ENCODE data around the gene KCNA10.

The KCNA10 gene

GRCh38 chr1:110519125-110519810 lies at the start of gene KCNA10:
Gene KCNA10, minus strand, starts transcription at chr1:110519175. Its CDS starts 388 bp downstream, at chr1:110518787.
- no peak for DNase-seq

DNA sequence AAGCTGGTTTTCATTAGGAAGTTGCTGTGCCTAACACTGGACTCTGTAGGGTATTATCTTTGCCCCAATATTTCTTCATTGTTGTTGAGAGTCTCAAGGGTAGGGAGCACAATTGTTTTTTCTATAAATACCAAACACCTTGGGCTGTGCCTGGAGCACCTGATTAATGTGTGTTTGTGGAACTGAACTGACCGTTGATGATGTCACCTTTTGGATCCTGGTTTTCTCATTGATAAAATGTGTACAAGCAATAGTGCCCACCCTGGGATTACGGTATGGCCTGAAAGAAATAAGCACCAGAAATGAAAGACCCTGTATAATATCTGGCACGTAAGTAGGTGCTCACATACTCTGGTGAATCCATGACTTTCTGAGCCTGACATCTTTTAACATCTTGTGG lies 47.9 kb upstream of the KCNA10 start:
- no peak for DNase-seq

DNA sequence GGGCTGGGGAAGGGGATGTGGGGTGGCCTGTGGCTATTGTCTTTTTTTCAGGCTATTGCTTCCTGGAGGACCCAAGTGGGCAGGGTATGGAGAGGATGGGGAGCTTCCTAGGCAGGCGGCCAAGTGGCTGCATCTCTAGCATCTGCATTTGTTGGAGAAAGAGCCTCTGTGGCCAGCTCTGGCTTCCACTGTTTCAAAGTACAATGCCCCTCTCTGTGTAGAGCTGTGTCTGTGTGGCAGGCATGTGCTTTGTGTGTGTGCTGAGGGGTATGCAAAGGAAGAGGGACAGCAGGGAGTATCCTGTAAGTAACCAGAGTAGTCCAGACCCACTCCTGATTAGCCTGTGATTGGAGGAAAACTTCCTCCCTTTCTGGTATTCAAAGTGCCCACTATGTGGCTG lies 46.6 kb upstream of the KCNA10 start:
- DNase-seq = no peak

DNA sequence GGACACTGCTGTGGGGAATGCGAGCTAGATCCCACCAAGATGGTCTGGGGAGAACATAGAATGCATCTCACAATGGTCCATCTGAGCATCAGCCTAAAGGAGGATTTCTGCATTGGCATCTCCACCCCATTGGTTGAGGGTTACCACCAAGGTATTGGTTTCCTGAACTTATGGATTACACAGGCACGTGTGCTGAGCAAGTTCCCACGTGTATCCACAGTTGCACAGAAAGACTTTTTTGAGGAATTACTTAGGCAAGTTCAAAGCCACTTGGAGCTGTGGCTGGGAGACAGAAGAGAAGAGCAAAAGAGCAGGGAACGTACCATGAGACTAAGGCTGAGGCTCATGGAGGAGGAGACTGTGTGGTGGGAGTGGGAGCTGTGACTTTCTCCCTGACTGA lies 44.1 kb upstream of the KCNA10 start:
- DNase-seq = no peak

GRCh38 chr1:110561596-110561995 lies 42.6 kb upstream of the KCNA10 start:
- DNase-seq = no peak

DNA sequence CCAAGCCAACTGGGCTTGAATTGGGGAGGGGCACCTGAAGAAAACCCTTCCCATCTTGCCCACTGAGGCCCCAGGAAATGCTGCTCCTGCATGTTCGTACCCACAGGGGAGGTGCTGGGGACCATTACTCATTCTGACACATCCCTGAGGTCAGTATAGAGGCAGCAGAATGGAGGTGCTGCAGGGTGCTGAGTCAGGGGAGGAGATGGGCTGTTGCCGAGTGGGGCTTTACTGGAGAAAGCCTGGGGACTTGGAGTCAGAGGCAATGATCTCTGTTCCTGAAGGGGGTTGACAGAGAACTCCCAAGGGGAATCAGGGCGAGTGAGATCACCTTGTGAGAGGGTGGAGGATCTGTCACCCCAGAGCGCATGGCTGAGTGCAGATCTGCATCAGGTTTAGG lies 40.2 kb upstream of the KCNA10 start:
- no peak for DNase-seq

DNA sequence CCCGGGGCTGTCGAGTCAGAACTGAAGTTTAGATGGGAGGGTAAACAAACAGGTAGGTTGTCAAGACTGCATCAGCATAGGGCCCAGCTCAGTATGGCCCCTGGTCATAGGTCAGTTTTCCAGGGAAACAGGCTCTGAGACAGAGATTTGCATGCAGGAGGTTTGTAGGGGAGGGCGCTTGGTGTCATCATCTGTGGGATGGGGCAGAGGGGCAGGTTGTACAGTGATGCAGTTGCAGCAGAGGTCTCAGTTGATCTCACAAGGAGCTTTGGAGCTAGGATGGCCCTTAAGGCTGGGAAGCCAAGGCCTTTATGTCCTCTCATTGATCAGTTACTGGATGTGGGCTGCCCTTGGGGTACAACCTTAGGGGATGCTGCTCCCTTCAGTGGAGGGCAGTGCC lies 38.5 kb upstream of the KCNA10 start:
- no peak for DNase-seq

DNA sequence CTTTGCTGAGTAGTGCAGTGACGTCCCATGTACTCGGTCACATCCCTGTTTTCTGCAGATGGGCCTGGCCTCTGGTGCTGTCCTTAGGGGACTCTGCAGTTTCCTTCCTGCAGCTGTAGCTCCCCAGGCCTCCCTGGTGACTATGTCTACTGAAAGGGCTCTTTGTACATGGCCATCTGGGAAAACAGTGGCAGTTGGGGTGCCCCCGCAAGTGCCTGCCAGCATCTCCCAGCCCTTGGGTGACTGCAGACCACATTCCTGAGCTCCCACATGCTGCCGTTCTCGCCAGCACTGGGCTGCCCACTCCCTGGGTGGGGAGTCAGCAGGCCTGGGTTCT lies 37.5 kb upstream of the KCNA10 start:
- no peak for DNase-seq

DNA sequence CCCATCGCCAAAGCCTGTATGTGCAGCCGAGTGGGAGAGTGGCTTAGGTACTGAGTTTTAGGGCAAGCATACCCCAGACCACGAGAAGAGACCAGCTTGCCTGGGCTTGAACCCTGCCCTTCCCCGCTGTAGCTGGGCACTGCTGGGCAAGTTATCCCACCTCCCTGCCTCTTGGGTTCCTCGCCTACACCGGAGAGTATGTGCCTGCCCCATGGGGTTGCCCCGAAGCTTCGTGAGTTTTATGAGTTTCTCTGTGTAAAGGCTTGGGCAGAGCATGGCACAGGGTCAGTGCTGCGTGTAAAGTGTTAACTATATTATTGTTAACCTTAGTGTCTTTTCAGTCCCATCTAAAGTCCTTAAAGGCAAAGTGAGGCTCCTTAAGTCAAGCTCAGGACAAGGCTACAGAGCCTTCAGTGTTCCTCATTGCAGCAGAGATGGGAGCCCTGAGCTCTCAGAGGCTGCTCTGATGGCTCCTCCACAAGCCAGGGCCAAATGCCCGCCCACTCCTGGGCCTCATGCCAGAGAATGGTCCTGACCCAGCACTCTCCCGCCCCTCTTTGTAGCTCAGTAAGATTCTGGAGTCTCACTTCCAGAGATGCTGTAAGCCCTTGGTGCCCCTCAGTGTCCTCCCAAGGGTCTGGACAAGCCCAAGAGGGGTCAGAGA lies 37.0 kb upstream of the KCNA10 start:
- DNase-seq = peak; percentile 50

GRCh38 chr1:110554871-110555801 lies 36.2 kb upstream of the KCNA10 start:
- no peak for DNase-seq

DNA sequence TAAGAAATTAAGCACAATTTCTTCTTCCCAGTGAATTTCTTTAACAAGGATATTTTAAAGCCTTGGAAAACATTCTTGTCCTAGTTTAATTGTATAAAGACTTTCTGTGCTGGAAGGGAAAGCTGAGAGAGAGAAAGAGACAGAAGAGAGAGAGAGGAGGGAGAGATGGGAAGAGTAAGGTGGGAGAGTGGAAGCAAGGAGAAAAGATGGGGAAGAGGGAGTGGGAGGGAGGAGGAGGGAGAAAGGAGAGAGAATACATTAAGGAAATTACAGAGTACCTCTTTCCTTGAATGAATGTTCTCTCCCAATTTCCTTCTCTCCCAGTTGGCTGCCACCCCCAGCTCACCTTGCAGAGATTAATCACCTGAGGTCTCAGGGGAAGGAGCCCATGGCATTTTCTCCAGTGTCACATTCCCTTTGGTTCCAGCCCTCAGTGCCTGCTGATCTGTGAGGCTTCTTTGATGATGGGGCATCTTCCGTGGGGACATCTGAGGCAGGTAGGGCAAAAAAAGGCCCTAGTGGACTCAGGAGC lies 32.4 kb upstream of the KCNA10 start:
- no peak for DNase-seq

- DNase-seq = no peak
Observed at GRCh38 chr1:110549831-110550230, 30.9 kb upstream of the KCNA10 start.

GRCh38 chr1:110548381-110548780 lies 29.4 kb upstream of the KCNA10 start:
- no peak for DNase-seq

DNA sequence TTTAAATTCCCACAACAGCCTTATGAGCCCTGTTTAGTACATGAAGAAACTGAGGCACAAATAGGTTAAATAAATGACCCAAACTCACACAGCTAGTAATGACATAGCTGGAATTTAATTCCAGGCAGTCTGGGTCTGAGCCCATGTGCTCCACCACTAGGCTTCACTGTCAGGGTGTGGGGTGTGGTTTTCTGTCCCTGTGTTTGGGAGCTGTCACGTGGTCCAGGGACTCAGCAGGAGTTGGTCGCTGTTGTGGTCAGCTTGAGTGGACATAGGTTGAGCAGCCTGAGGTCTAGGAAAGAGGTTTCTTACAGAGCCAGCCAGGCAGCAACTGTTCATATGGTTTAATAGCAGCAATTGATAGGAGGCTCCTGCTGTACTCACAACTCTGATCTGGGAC lies 28.0 kb upstream of the KCNA10 start:
- DNase-seq = no peak

- no peak for DNase-seq
Observed at GRCh38 chr1:110545492-110545891, 26.5 kb upstream of the KCNA10 start.

DNA sequence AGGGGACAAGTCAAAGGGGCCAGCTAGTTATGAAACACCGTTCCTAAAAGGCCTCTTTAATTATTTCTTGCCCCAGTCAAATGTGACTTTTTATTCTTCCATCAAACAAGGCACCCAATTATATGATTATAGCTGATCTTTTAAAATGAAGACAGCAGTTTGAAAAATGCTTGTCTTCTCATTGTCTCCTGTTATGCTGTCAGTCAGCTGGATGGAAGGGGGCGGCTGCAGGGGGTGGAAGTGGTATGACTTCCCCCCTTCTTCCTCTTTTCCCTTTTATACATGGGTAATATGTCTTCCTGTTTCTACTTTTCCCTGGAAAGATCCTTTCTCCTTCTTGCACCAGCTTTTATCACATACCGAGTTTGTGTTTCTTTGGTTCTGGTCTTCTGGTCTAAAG lies 25.8 kb upstream of the KCNA10 start:
- DNase-seq = no peak

DNA sequence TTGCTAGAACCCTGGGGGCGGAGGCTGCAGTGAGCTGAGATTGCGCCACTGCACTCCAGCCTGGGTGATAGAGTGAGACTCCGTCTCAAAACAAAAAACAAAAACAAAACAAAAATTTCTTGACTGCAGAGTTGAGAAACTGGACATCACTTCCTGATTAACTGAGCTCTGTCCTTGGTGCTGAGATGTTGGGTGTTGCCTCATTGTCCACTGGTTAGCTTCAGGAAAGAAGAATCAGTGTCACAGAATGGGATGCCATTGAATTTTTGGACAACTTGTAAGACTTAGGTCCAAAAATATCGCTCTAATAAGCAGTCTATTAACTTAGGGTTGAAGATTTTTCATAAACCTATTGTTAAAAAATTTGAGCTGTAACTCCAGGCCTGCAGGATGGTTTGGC lies 23.8 kb upstream of the KCNA10 start:
- no peak for DNase-seq

DNA sequence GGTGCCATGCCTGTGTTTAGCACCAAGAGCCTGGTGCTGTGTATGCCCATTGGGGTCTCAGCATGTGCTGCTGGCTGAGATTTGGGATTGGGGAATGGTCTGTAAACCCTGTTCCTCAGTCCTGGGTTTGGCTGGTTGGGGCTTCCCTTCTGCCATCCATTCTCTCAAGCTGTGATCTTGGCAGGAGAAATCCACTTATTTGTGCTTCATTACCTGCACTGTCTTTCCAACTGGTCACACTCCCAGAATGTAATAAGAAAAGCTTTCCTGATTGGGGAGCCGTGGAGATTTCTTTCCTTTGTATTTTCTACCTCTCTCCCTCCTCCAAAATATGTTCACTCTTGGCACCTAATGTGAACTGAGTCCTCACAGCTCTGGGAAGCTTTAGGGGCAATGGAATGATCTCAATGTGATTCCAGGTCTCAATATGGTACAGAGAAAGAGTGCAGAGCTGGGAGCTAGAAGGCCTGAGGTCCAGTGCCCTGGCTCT lies 23.0 kb upstream of the KCNA10 start:
- peak; percentile 99 for DNase-seq

DNA sequence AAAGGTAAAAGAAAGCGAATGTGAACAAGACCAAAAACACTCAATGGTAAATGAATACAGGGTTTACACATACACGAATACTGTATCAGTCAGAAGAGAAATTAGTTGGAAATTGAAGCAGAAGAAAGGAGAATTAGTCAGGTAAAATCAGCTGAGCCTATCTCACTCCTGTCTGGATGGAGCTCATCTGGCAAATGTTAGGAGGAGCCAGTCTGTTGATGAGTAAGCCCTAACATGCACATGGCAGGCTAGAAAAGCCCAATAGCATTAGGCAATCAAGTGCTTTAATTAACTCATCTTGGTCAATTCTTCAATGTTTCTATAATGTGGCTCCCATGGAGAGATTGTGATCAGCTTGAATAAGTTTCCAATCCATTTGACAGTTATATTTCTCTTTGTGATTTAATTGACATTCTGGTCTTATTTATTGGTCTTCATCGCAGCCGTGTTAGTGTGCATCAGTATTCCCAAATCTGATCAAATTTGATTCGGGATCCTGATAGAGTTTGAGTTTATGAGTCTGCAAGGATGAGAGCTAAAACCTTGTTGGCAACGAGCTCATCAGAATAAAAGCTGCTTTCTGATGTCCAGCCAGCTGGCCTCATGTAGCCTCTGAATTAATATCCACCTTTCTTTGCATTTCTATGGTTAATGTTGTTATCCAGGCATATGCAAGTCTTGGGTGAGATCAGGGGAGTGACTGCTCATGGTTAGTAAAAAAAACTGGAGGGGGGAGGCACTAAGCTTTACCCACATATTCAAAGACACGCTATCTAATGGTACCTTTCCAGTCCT lies 22.1 kb upstream of the KCNA10 start:
- DNase-seq = peak; percentile 85

GRCh38 chr1:110538921-110539320 lies 19.9 kb upstream of the KCNA10 start:
- peak; percentile 100 for DNase-seq

GRCh38 chr1:110538075-110538474 lies 19.1 kb upstream of the KCNA10 start:
- peak; percentile 98 for DNase-seq

- no peak for DNase-seq
Observed at GRCh38 chr1:110535985-110536384, 17.0 kb upstream of the KCNA10 start.

DNA sequence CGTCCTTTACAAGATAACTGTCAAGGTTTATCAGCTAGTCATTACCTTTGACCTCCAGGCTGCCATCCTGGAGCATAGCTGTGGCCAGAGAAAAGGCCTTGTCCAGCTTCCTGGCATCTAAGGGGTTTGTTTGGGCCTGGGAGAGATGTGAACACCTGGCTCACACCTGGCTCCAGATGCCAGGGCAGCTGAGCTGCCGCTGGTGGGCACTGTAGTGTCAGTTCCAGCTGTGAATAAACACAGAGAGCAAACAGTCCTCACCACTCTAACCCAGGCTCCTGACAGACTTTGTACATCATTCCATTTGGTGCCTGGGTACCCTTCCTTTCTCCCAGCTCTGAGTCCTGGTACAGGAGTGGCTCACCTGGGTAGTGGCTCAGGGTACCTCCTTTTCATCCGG lies 14.3 kb upstream of the KCNA10 start:
- DNase-seq = no peak

Data from NCI-H446 treated with DMSO at 0.1 percent for 48 hours (cell line).